C1 segment of cervical spinal cord (tissue), 14 donors: ENCODE results near the gene STAB2.
"Not testable (repeated sequence)": the region's sequence is repeated elsewhere in the genome, so short reads cannot be mapped to it uniquely, and the experiment has no call there.

ENCODE experiments used
- DNase-seq, 14 donors: peaks; one replicate each; lab custom pipeline; 2025; lab: John Stamatoyannopoulos, UW

Gene STAB2

DNA sequence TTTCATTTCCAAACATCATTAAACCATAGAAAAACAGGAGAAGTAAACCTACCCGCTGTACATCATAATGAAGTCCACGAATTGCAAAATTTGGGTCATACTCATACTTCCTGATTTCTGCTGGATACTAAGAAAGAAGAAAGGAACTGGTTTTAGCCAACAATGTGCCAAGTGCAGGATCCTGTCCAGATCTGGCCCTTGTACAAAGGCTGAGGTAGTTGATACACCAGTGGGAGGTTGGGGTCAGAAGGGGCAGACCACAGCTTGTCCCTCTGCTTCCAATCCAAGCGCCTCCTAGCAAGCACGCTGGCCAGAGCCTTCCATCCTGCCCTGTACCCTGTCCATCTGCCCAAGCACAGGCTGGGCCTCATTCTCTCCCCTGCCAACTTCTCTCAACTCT, 219.7 kb downstream of the STAB2 start:
- no peak for DNase-seq

DNA sequence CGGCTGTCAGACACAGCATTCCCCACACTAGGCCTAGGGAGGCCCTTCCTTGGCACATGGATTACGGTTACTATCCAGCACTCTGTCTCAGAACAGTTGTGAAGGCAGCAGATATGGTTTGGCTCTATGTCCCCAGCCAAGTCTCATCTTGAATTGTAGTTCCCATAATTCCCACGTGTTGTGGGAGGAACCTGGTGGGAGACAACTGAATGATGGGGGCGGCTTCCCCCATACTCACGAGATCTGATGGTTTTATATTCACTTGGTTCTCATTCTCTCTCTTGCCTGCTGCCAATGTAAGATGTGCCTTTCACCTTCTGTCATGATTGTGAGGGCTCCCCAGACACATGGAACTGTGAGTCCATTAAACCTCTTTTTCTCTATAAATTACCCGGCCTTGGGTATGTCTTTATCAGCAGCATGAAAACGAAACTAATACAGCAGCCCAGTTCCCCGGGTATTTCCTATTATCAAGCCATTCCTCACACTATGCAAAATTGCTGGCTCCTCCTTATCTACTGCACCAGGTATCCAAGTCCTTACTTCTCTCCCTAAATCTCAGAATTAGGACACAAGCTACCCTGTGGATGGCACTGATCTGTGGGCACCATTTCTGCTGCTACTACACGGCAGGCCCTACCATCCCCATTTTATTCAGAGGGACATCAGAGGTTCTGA, 220.6 kb downstream of the STAB2 start:
- no peak for DNase-seq

DNA sequence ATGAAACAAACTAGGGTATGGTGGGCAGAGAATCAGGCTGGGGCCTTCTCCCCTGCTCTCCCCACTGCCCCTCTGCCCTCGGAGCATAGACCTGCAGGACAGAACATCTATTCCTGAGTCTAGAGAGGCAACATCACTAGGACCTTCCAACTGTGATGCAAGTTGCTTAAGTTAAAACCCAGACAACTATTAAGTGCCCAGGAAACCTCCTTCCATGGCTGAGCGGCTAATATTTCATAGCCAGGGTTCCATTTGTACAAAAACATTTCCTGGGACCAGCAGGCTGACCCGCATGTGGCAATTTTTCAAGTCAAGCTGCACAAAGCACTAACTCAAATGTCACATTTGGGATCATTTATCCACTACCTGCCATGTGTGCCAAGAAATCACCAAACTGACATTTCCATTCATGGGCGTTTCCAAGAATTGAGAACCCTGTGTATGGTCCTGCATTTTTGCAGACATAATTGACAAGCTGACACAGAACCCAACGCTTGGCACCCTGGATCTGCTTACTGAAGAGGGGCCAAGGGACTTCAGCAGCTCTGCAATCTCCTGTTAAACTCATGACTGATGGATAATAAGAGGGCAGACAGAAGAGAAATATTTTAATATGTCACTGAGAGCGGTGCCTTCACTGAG, 221.3 kb downstream of the STAB2 start:
- peak in 1 of 14 donors; percentile 34 for DNase-seq

DNA sequence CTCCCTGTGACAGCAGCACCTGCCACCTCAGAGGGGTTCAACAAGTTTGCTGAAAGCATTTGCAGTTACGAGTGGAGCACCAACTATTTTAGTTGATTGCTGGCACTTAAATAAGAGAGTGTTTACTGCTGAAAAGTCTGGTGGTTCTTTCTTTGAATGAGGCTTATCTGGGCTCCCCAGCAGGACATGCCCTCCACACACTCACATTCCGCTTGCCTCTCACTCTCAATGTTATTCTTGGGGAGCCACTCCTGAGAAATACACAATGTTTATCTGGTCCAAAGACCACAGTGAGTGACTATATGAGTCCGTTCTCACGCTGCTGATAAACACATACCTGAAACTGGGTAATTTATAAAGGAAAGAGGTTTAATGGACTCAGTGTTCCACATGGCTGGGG, 222.1 kb downstream of the STAB2 start:
- DNase-seq: no peak

DNA sequence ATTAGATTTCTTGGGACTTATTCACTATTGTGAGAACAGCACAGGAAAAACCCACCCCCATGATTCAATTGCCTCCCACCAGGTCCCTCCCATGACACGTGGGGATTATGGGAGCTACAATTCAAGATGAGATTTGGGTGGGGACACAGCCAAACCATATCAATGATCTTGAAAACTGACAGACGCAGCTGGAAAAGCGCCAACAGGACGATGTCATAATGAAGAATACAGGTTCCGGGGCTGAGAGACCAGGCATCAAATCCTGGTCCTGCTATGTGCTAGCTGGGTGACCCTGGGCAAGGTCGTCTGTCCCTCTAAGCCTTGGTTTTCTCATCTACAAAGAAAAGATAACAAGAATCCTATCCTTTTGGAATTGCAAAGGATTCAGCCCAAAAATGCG, 222.6 kb downstream of the STAB2 start:
- DNase-seq: not testable (repeated sequence)

DNA sequence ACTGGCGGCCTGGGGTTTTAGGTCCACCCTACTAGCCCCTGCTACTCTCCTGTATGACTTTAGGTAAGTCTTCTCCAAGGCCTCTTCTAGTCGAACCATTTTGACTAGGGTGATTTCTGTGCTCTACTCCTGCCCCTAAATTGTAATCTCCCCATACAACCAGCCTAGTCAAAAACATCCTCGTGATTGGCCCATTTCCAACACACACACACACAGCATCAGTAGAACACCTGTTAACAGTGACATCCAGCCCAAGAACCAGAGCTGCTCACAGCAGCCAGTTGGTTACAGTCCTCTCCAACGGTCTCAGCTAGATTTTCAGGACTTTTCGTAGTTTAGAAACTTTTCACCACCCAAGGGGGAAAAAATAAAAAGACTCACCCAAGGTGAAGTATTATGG, 223.0 kb downstream of the STAB2 start:
- no peak for DNase-seq

DNA sequence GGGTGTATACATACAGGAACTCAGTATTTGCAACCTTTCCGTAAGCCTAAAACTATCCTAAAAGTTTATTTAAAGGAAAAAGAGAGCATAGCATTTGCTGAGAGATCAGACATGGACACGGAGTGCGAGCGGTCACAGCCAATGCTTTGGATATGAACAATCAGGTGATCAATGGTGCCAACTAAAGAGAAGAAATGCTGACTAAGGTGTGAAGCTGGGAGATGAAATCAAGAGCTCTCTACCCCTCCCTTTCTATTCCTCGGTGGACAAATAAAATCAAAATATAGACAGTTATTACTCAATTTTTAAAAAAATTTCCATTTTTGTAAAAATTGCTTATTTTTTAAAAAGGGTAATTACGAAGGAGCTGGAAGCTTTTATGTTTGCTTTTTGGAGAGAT, 224.7 kb downstream of the STAB2 start:
- no peak for DNase-seq

DNA sequence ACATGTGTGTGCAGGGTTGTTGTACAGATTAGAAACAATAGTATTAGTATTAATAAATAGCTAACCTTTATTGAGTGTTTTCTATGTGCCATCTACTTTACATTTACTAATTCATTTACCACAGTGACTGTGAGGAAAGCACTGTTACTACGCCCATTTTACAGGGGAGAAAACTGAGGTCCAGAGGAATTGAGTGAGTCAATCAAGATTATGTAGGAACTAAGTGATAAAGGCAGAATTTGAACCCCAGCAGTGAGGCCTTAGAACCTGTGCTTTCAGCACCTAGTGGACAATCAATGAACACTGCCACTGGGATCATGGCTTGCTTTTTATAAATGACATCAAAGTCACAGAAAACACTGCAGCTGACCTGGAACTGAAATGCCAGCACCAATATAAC, 225.7 kb downstream of the STAB2 start:
- no peak for DNase-seq

DNA sequence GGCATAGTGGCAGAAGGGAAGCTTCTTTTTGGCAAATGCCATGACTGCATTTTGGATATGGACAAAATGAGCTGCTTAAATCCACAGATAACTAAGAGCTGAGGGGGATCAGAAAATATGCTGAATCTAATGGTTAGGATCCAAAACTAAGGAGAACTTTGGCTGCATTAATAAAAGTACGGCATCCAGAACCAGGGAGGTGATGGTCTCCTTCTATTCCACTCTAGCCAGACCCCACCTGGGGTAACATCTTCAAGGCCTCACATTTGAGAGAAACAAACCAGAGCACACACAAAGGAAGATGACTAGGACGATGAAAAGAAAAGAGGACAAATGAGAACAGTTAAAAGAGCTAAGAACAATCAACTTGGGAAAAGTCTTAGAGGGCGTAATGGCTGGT, 226.4 kb downstream of the STAB2 start:
- no peak for DNase-seq

DNA sequence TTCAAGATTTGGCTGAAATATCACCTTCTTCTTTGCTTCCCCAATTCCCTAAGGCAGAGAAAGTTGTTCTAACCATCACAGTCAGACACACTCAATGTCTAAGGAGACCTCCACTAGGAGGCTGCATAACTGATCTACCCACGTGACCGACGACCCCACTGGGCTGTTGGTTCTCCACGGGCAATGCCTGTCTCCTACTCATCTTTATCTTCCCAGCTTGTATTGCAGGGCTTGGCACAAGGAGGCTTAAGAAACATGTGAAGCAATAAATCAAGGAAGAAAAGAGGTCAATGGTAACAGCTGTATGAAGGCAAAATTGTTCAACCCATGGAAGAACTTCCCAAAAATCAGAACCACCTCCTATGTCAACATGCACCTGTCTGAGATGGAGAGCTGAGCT, 226.9 kb downstream of the STAB2 start:
- no peak for DNase-seq

DNA sequence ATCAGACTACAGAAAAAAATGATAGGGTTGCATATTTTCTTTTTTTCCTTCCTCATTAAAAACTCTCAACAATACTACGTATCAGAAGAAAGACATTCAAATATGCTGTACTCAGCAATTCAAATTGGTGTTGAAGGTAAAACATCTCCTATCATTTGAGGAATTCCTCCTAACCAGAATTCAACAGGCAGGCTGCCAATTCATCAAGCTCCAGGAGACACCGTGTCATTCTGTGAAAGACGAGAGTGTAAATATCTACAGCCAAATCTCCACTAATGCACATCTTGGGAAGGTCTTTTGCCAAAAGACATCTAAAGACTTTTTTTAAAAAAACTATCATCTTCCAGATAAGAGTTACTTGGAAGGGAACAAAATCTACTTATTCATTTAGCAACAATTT, 227.4 kb downstream of the STAB2 start:
- DNase-seq: no peak
